ENCODE measurements around the gene TMEM131L. TPM values are rescaled to one million over a fixed set of nuclear protein-coding genes. Genes with fewer than 3 reads are reported as not detected.

The TMEM131L gene
- total RNA-seq, 1 experiment from 2014 or later: 19.7 TPM

- TF ChIP-seq POLR2A (IDR thresholded peaks at IDR 0.05; ENCODE audit: borderline replicate concordance, extremely low read depth, insufficient read depth, insufficient read length) (no peak), FOSL1 (IDR thresholded peaks at IDR 0.05; ENCODE audit: low read depth) (no peak), SP1 (IDR thresholded peaks at IDR 0.05; ENCODE audit: low read depth) (no peak), EZH2 (IDR thresholded peaks at IDR 0.05) (no peak), YY1 (IDR thresholded peaks at IDR 0.05; ENCODE audit: extremely low read depth, insufficient replicate concordance, low read depth, low read length) (no peak), ATF3 (IDR thresholded peaks at IDR 0.05) (no peak)
Observed at GRCh38 chr4:153571006-153571545, 104.9 kb downstream of the TMEM131L start (continued).

- Histone ChIP-seq H3K36me3 (ENCODE audit: control insufficient read depth in 1 of 2, insufficient read depth in 2 of 2, low read length in 2 of 2) (no peaks in the 10 kb centered on the region), H3K79me2 (ENCODE audit: insufficient read depth, low read length) (no peaks in the 10 kb centered on the region), H3K4me1 (ENCODE audit: control insufficient read depth in 1 of 2, insufficient read depth in 2 of 2, low read length in 2 of 2) (peaks cover 12 to 19% of the 10 kb centered on the region in 2 experiments; a peak in 3 of 4 replicates), H3K4me2 (ENCODE audit: low read length) (no peak overlapping the region), H3K27ac (ENCODE audit: low read depth, low read length) (no peak overlapping the region), H3K4me3 (replicated peaks in 1 of 2; ENCODE audit: low read depth in 1 of 2, low read length in 2 of 2) (no peak overlapping the region), H3K9me3 (ENCODE audit: control insufficient read depth in 1 of 2, insufficient read depth in 1 of 2, low read depth in 1 of 2, low read length in 2 of 2) (no peaks in the 10 kb centered on the region), H3K27me3 (ENCODE audit: insufficient read depth, low read length) (no peaks in the 10 kb centered on the region), H2AFZ (ENCODE audit: low read depth, low read length, poor library complexity, severe bottlenecking) (no peak overlapping the region), H3K9me2 (ENCODE audit: insufficient read depth) (no peaks in the 10 kb centered on the region), H3K9ac (ENCODE audit: low read length) (no peak overlapping the region), H4K20me1 (ENCODE audit: insufficient read depth) (no peaks in the 10 kb centered on the region)
- ChIA-PET POLR2A (no interaction called here), CTCF (interaction anchor here (0.9 to 2.1 kb wide), 4 partner anchors 139 to 430 kb away, joined by 4 to 28 read pairs (median 5); no protein-coding TSS in a partner anchor), RAD21 (ENCODE audit: low non-redundant PET in 1 of 2, low total read pairs in 2 of 2, uncharacterized antibody in 2 of 2, unreplicated experiment in 2 of 2) (no interaction called here)
- intact Hi-C loops (cut with micrococcal nuclease): loop anchor here (10.0 kb wide), 1 partner anchor 728 kb away; no protein-coding TSS in a partner anchor
- no peak for ATAC-seq
- DNase-seq (ENCODE audit: low read depth, low spot score): no peak
- no TSS peak for BruUV-seq (replicated peaks)
- no peak for TF ChIP-seq TCF7L2 (IDR thresholded peaks at IDR 0.05; ENCODE audit: borderline replicate concordance, extremely low read depth, insufficient read depth, insufficient read length)
- TF ChIP-seq POLR2AphosphoS5 (IDR thresholded peaks at IDR 0.05; ENCODE audit: low read depth, low read length): no peak
- TF ChIP-seq SP1 (IDR thresholded peaks at IDR 0.05; ENCODE audit: low read depth): no peak
- TF ChIP-seq JUND (IDR thresholded peaks at IDR 0.05): no peak
- no peak for TF ChIP-seq ELF1 (IDR thresholded peaks at IDR 0.05; ENCODE audit: borderline replicate concordance, low read depth)
- TF ChIP-seq CEBPB (IDR thresholded peaks at IDR 0.05; ENCODE audit: low read depth): no peak
- TF ChIP-seq FOSL1 (IDR thresholded peaks at IDR 0.05; ENCODE audit: low read depth): no peak
- TF ChIP-seq ZNF274 (IDR thresholded peaks at IDR 0.05; ENCODE audit: low read depth, low read length): no peak
- TF ChIP-seq EZH2 (IDR thresholded peaks at IDR 0.05): no peak
- no peak for TF ChIP-seq POLR2A (IDR thresholded peaks at IDR 0.05; ENCODE audit: borderline replicate concordance, extremely low read depth, insufficient read depth, insufficient read length)
- TF ChIP-seq YY1 (IDR thresholded peaks at IDR 0.05; ENCODE audit: extremely low read depth, insufficient replicate concordance, low read depth, low read length): no peak
- no peak for TF ChIP-seq REST (IDR thresholded peaks at IDR 0.05; ENCODE audit: low read depth)
- TF ChIP-seq ATF3 (IDR thresholded peaks at IDR 0.05): no peak
- TF ChIP-seq CBX3 (IDR thresholded peaks at IDR 0.05; ENCODE audit: low read depth): no peak
- TF ChIP-seq MAX (IDR thresholded peaks at IDR 0.05): no peak
- no peak for TF ChIP-seq RAD21 (IDR thresholded peaks at IDR 0.05; ENCODE audit: low read depth)
- TF ChIP-seq ZFX (IDR thresholded peaks at IDR 0.05): no peak
- no peak for TF ChIP-seq ZBTB33 (IDR thresholded peaks at IDR 0.05; ENCODE audit: extremely low read depth, insufficient replicate concordance, low read length)
- no peak for TF ChIP-seq EZH2phosphoT487 (IDR thresholded peaks at IDR 0.05; ENCODE audit: borderline replicate concordance)
Observed at GRCh38 chr4:153572609-153573008, 106.4 kb downstream of the TMEM131L start.
